Fibroblast of villous mesenchyme (primary cell): ENCODE results near the gene MAP3K2. TPM values are rescaled to one million over a fixed set of nuclear protein-coding genes. Genes with fewer than 3 reads are reported as not detected.
A peak's percentile ranks its signal among the peaks of the same experiment; 100 is the strongest.

Source experiments
- DNase-seq: peaks from one replicate; pipeline ENCODE4 v3.0.0-alpha.2; 2010; ENCODE audit warnings: low read depth
- H3K4me3 ChIP-seq: 2 replicates; pipeline ENCODE4 v1.5.1; 2011; ENCODE audit warnings: low read depth, mild to moderate bottlenecking, low read length
- CTCF ChIP-seq: IDR thresholded peaks from 2 replicates; pipeline ENCODE4 v1.5.1; 2012; ENCODE audit warnings: low read depth, mild to moderate bottlenecking, low read length; ENCODE audit not compliant: insufficient read depth
- total RNA-seq: library from RNA; depleted of rRNA; stranded (reverse); fragments of >200 nt; gene quantifications from 2 replicates; pipeline ENCODE4 v1.2.3, GENCODE V29; 2012

MAP3K2 gene
- total RNA-seq, 1 donor: 38.4 TPM

- DNase-seq: peak; percentile 24
- H3K4me3 ChIP-seq: no peak overlapping the region
- TF ChIP-seq CTCF: no peak
These were observed 110.7 kb downstream of the MAP3K2 start for GRCh38 chr2:127277028-127277427.

- H3K4me3 ChIP-seq: no peak overlapping the region
- no peak for DNase-seq
- TF ChIP-seq CTCF: no peak
These were observed 112.0 kb downstream of the MAP3K2 start for GRCh38 chr2:127275789-127276188.

GRCh38 chr2:127275356-127275755, 112.4 kb downstream of the MAP3K2 start:
- H3K4me3 ChIP-seq: no peak overlapping the region
- no peak for TF ChIP-seq CTCF

GRCh38 chr2:127270663-127271062, 117.1 kb downstream of the MAP3K2 start:
- DNase-seq: no peak
- TF ChIP-seq CTCF: no peak
- H3K4me3 ChIP-seq: no peak overlapping the region

More at GRCh38 chr2:127275356-127275755, 112.4 kb downstream of the MAP3K2 start:
- DNase-seq: no peak

- TF ChIP-seq CTCF: no peak
- H3K4me3 ChIP-seq: no peak overlapping the region
- peak; percentile 11 for DNase-seq
These were observed 125.9 kb downstream of the MAP3K2 start for GRCh38 chr2:127261804-127262406.

- DNase-seq: no peak
- H3K4me3 ChIP-seq: no peak overlapping the region
- TF ChIP-seq CTCF: no peak
These were observed 128.4 kb downstream of the MAP3K2 start for GRCh38 chr2:127259355-127259754.

- no peak overlapping the region for H3K4me3 ChIP-seq
- no peak for TF ChIP-seq CTCF
- DNase-seq: no peak
These were observed 130.9 kb downstream of the MAP3K2 start for GRCh38 chr2:127256866-127257265.
